GM12892 (cell line): ENCODE results near the gene PDE6B.

Source experiments
- POLR2A ChIP-seq: IDR thresholded peaks from 2 replicates; pipeline ENCODE4 v1.6.1; 2011; ENCODE audit warnings: low read depth, low read length, control low read depth
- POLR2AphosphoS5 ChIP-seq: IDR thresholded peaks from 2 replicates; pipeline ENCODE4 v1.6.1; 2011; ENCODE audit warnings: low read depth, low read length, control low read depth
- TAF1 ChIP-seq: IDR thresholded peaks from 2 replicates; pipeline ENCODE4 v1.6.1; 2011; ENCODE audit warnings: low read depth, mild to moderate bottlenecking, control low read depth, low read length, borderline replicate concordance

DNA sequence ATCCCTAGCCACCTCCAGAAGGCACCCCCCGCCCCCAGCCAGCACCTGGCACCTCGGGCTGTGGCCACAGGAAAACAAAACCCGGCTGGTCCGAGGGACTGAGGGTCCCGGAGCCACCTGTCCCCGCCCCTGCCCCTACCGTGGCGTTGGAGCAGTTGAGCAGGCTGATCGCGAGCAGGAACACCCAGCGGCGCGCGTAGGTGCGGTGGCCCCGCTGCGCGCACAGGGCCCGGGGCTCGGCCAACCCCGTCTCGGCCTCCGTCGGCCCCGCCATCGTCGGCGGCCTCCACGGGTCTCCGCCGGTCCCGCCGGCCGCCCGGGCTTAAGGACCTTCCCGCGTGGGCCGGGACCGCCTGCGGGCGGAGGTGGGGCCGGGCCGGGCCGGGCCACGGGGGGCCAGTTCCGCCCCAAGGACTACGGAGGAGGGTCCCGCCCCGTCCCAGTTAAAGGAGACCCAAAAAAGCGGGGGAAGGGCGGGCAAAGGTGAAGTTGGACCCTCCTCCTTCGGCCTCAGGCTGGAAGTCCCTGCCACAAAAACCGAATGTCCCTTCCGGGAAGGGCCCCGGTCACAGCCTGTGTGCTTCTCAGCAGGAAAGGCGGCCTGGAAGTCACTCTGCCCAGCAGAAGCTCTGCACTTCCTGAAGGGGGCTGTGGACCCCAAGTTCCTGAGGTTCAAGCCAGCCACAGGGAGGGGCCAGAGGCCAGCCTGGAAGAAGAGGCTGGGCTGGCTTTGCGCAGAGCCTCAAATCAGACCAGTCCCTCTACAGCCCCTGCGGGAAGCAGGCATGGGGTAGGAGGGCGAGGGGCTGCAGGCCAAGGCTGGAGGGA, 63.7 kb downstream of the PDE6B start, which contains the start of gene SLC49A3:
- TF ChIP-seq POLR2A: no peak
- TF ChIP-seq POLR2AphosphoS5: no peak
- TF ChIP-seq TAF1: no peak
